HG02970 (cell line): ENCODE data around the gene SLC1A7.

ENCODE experiments used
- ATAC-seq: cut with Tn5 transposase; IDR thresholded peaks from one replicate; pipeline ENCODE4 v1.9.1; 2021; ENCODE audit warnings: mild to moderate bottlenecking, moderate library complexity, moderate number of reproducible peaks; ENCODE audit not compliant: unreplicated experiment, low FRiP score

Gene SLC1A7

DNA sequence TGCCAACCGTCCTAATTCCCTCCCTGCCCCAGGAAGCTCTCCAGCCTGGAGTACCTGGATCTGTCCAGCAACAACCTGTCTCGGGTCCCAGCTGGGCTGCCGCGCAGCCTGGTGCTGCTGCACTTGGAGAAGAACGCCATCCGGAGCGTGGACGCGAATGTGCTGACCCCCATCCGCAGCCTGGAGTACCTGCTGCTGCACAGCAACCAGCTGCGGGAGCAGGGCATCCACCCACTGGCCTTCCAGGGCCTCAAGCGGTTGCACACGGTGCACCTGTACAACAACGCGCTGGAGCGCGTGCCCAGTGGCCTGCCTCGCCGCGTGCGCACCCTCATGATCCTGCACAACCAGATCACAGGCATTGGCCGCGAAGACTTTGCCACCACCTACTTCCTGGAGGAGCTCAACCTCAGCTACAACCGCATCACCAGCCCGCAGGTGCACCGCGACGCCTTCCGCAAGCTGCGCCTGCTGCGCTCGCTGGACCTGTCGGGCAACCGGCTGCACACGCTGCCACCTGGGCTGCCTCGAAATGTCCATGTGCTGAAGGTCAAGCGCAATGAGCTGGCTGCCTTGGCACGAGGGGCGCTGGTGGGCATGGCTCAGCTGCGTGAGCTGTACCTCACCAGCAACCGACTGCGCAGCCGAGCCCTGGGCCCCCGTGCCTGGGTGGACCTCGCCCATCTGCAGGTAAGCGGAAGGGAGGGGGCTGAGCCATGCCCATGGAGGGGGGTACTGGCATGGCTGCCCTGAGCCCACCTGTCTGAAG, 63.9 kb downstream of the SLC1A7 start:
- ATAC-seq: no peak

DNA sequence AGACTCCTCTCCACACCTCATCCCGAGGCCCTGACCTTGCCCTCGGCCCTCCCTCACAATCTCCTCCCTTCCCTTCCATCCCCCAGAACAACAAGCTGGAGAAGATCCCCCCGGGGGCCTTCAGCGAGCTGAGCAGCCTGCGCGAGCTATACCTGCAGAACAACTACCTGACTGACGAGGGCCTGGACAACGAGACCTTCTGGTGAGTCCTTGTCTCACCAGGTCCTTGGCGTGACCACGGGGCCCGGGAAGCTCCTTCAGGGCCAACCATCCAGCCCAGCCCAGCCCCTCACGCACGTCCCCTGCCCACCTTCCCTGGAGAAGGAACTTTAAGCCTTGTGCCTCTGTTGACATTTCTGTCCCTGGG, 64.9 kb downstream of the SLC1A7 start:
- ATAC-seq: no peak

DNA sequence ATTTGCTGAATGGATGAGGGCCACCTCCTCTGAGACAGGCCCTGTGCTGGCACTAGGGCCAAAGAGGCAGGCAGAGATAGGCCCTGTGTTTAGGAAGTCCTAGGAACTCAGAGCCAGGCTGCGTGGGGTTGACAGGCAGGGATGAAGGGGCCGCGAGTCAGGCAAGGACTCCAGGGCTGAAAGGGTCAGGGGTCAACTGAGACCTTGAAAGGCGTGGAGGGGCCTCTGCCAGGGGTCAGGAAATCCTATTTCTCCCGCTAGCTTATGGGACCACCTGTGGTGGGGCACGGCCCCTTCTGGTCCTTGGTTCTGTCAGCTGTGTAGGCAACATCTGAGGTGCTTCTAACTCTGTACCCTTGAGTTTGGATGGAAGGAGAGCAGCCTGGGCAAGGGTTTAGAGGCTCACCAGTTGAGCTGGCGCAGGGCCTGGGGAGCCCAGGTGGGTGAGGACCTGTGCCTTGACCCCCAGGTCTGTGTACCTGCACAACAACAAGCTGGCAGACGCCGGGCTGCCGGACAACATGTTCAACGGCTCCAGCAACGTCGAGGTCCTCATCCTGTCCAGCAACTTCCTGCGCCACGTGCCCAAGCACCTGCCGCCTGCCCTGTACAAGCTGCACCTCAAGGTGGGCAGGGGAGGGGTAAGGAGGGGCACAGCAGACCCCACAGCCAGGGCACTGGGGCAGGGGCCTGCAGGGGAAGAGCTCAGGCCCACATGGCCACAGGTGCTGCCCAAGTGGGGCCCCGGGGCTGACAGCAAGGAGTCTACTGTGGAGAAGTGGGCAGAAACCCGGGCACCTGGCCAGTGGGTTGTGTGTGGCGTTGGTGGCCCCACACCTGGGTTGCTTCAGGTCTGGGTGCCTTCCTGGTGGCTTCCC, 65.5 kb downstream of the SLC1A7 start:
- no peak for ATAC-seq

DNA sequence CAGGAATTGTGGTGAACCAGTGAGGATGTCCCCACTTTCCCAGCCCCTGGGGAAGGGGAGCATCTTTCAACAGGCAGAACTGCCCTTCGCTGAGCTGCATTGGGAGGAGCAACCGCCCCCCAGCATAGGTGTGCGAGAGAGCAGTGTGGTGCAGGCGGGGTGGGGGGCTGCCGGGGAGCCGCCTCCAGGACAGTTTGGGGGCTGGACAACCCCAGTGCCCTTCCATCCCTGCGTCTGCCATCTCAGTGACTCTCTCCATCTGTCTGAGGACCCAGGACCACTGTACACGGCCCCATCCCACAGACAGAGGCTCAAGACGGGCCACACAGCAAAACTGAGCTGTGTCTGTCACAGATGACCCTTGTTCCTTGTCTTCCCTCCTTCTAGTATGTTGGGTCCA, 66.3 kb downstream of the SLC1A7 start:
- ATAC-seq: no peak

DNA sequence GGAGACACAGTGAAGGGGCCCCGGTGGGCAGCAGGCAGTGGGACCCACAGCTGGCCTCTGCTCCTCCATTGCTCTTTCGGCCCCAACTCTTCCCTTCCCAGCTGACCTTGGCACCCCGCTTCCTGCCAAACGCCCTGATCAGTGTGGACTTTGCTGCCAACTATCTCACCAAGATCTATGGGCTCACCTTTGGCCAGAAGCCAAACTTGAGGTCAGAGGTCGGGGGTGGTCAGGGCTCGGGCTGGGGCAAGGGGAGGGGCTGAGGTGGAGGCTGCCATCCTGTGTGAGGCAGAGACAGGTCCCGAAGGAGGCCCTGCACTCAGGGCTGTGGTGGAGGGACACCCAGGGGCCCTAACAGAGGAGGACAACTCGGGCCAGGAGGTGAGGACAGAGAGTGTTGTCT, 66.7 kb downstream of the SLC1A7 start:
- no peak for ATAC-seq

DNA sequence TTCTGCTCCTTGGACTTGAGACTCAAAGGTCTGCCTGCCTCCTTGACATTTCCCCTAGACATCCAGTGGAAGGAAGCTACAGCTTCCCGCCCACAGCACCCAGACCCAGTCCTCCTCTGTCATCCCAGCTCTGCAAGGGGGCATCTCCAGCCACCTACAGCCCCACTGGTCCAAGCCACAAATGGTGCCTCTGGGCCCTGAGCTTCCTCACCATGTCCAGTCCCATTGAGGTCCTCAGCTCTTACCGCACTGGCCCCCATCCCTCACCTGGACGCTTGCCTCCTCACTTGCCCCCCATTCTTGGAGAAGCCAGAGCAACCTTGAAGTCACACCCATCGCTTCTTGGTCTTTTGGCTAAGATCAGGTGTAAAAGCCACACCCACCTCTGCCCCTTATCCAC, 67.2 kb downstream of the SLC1A7 start:
- no peak for ATAC-seq

DNA sequence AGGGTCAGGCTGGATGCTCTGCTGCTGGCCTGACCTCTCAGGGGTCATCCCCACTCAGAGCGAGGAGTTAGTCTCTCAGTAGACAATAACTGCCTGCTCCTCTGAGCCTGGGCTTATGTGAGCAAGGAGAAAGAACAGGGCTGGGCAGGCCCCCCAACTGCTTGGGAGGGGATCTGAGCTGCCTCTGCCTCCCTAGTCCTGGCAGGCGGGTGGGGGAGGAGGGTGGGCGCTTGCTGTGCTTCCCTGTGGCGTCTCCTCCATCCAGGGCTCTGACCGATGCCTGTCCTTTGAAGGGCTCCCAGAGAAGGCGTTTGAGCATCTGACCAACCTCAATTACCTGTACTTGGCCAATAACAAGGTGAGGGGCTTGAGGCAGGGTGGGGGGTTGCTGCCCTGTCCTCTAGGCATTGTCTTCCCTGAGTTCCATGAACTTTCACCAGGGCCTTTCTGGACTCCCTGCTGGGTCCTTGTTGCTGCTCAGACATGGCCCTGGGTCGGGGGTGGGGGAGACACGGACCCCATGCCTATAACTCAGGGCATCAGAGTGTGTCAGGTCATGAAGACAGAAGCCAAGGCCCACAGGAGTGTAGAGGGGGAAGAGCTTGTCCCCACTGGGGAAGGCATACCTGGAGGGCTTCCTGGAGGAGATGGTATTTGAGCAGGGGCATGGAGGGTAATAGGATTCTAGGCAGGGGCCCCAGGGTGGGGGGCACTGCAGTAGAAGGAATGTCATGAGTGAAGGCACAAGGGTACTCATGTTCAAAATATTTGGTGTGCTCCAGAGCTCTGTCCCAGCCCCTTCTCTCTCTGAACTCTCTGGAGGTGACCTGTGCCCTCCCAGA, 67.9 kb downstream of the SLC1A7 start:
- no peak for ATAC-seq

DNA sequence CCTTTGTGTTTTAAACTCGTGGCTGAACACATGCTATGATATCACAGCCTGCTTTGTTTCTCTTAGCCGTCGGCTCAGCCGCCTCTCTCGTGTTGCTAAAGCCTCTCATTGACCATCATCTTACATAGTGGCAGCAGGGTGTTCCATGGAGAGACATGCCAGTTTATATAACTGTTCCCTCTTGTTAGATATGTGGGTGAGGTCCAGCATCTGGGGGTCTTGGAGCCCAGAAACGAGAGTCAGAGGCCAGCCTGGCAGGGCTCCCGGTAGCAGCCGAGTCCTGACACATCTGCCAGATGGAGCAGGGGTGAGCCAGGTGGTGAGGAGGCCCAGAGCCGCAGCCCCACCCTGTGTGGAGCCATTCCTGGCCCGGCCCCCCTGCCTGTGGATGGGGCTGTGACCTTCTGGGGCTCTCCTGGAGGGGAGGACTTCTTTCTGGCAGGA, 68.5 kb downstream of the SLC1A7 start:
- no peak for ATAC-seq

DNA sequence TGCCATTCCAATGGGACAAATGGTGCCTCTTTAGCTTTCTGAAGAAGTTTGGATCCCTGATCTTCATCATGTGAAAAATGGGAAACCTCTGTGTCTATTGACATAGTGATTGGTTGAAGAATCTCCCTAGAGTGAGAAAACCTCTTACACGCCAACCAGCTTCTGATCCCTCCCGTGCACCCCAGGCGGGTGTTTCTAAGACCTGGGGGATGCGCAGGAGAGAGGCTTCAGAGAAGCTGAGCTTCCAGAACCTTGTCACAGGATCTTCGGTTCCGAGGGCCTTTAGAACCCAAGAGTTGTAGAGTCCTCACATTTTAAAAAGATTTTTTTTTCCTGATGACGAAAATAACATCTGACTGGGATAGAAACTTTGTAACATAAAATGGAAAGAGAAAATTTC, 69.2 kb downstream of the SLC1A7 start:
- no peak for ATAC-seq

DNA sequence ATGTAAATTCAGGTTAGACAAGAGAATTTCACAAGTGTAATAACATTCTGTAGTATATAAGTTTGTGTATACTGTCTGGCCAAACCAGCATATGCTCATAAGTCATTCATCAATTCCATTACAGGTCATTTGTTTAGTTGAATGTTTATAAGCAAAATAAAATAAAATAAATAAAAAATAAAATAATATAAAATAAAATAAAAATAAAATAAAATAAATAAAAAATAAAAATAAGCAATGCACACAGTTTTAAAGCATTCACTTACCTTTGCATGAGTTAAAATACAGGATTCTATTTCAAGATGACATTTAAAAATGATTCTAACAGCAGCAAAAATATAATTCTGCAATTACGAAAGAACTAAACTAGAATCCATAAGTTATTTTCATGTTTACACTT, 70.5 kb downstream of the SLC1A7 start:
- no peak for ATAC-seq

DNA sequence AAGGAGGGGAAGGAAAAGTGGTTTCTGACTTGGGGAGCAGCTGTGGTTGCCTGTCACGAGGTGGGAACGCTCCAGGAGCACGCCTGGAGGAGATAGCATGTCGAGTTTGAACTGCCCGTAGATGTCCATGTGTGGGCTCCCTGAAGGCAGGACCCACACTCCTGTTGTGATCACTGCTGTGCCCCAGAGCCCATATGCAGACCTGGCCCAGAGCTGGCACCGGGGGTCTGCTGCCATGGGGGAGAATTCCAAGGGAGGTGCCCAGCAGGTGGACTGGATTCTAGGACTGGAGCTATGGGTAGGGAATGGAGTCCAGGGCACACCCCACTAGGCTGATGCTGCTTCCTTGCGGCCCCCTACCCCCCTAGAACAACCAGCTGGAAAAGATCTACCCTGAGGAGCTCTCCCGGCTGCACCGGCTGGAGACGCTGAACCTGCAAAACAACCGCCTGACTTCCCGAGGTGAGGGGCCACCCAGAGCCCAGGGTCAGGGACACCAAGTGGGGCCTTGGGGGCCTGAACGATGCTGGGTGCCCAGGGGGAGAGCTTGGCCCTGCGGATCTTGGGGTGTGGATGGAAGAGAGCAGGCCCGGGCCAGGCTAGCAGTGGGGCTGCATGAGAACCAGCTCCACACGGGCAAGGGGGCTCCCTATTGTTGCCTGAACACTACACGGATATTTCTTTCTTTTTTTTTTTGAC, 71.1 kb downstream of the SLC1A7 start:
- no peak for ATAC-seq

DNA sequence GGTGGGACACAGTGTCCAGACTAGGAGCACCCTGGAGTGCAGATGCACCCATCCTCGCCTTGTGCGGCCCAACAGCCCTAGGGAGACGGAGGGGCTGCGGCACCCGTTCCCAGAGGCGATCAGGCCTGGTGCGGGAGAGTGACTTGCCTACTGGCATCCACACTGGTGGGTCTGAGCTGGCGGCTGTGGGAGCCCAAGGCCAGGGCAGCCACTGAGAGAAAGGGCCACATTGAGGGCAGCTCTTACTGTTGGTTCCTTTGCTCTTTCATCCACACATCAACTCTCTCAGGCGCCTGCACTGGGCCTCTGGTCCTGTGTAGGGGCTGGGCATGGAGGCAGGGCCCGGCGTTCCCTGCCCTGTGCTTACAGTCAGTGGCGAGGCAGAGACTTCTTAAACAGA, 71.8 kb downstream of the SLC1A7 start:
- no peak for ATAC-seq

DNA sequence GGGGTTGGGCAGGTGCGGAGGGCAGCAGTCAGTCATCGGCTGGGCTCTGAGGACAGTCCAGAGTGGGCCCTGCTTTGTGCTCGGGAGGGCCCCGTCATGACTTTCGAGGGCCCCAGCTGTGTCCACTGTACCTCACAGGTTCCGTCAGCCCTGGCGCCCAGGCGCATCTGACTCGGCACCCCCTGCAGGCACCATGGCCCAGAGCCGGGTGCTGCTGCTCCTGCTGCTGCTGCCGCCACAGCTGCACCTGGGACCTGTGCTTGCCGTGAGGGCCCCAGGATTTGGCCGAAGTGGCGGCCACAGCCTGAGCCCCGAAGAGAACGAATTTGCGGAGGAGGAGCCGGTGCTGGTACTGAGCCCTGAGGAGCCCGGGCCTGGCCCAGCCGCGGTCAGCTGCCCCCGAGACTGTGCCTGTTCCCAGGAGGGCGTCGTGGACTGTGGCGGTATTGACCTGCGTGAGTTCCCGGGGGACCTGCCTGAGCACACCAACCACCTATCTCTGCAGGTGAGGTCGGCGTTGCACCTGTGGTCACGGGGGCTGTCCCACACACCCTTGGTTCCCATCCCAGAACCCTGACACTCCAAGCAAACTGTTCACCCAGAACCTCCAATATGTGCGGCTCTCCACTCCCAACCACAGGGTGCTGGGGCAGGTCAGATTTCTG, 72.6 kb downstream of the SLC1A7 start:
- ATAC-seq: no peak

DNA sequence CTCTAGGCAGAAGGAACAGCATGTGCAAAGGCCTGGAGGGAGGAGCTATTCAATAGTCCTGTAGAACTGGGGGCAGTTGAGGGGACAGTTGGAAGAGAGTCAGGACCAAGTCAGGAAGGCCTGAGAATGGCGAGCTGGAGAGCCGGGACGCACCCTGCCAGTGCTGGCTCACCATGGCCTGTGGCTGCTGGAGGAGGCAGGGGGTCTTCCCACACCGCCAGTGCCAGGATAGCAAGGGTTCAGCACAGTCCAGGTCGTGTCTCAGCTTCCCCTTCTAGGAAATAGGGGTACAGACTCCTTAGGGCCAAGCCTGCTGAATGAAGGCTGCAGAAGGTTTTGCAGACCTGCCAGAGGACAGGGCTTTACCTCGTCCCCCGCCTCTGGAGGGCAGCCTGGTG, 73.2 kb downstream of the SLC1A7 start:
- no peak for ATAC-seq

DNA sequence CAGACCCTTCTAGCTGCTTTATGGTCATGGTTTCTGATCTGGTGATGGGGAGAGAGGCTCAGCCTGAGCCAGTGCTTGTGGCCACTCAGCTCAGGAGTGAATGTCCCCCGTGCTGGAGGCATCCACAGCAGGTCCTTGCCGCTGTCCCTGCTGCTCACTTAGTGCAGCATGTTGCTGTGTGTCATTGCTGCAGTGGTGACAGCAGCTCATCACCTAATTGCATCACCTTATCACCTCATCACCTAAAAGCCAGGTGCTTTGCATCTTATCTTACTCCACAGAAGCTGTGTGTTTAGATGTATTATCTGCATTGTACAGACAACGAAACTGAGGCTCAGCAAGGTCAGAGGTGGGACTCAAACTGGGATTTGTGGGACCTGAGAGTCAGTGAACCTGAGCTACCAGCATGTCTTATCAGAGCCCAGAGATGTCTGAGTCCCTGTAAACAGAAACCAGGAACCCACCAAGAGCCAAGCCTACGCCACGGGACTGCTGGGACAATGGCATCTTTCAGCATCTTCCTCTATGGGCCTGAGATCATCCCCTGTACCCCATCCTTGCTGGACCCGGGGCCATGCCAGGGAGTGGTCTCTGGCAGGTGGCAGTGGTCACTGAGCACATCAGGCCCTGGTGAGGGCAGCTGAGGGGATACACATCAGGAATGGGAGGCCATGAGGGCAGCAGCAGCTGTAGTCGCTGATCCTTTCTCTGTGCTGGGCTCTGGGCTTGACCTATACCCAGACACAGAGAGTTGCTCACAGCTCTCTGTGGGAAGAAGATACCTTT, 73.9 kb downstream of the SLC1A7 start:
- ATAC-seq: no peak

DNA sequence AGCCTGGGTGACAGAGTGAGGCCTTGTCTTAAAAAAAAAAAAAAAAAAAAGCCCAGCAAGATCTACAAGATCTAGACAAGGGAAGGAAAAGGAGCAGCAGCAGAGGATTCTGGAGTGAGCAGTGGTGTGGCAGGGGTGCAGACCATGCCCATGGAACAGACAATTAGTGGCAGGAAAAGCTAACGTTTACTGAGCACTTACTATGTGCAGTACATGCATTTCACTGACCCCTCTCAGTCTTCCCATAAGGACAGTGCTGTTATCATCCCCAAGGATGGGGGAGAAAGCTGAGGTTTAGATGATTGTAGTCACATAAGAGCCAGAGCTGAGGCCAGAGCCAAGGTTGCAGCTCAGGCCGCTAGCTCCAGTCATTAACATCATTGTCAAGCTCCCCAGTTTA, 74.6 kb downstream of the SLC1A7 start:
- ATAC-seq: no peak

DNA sequence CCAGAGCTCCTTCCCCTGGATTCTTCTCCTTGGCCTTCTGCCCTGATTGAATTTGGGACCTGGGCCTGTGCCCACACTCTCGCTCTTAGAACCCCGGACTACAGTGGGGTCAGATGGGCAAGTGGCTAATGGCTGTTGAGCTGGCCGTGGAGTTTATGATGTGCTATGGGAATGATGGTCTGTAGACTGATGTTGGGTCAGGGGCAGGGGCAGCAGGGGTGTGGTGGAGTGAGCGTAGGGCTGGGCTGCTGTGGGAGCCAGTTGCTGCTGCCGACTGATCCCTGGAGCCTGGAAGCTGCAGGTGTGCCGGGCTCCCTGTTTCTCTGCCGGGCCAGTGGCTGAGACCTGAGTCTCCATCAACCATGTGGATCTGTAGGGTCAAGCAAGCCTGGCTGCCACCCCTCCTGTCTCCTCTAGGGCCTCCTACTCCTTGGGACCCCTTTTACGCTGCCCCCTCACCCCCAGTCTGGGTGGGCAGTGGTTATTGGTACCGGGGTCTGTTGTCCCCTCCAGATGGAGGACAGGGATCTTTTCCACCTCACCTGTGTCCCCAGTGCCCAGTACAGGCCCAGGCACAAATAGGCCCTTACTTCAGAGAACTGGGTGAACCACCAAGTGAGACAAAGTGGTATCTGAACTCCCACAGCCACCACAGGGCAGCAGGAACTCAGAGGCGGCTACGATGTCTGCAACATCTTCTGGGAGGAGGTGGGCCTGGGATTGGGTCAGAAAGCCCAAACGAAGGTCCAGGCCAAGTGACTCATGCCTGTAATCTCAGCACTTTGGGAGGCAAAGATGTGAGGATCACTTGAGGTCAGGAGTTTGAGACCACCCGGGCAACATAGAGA, 75.3 kb downstream of the SLC1A7 start:
- ATAC-seq: no peak

DNA sequence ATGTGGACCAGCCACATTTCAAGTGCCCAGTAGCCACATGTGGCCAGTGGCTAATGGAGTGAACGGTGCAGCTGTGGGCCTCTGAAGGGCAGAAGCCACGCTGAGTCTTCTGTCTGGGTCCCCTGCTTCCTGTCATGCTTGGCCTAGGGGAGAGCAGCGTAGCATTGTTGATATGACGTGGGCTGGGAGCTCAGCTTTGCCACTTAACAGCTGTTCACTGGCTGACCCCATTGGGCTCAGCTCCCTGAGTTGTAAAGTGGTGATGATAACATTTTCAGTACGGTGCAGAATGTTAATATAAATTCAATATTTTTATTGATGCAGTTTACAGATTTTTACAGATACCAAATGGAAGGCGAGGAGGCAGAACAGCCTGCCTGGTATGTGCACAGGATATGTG, 76.0 kb downstream of the SLC1A7 start:
- no peak for ATAC-seq
